ENCODE measurements around the gene FASTK. TPM values are rescaled to one million over a fixed set of nuclear protein-coding genes. Genes with fewer than 3 reads are reported as not detected.
"Not testable (repeated sequence)": the region's sequence is repeated elsewhere in the genome, so short reads cannot be mapped to it uniquely, and the experiment has no call there.

Gene FASTK
- total RNA-seq, 1 donor from 2014 or later: 43.9 TPM

GRCh38 chr7:151031011-151031410 lies 49.6 kb downstream of the FASTK start:
- no peak for DNase-seq (ENCODE audit: low read depth in 2 of 2)

- no peak for DNase-seq (ENCODE audit: low read depth in 2 of 2)
These were observed 51.6 kb downstream of the FASTK start for GRCh38 chr7:151028948-151029501.

- DNase-seq (ENCODE audit: low read depth in 2 of 2): peak; percentile 98 to 99
These were observed 52.3 kb downstream of the FASTK start, which contains the start of gene ABCB8 for GRCh38 chr7:151028131-151028947. Gene ABCB8, plus strand, starts transcription at chr7:151028450. Its CDS starts 66 bp downstream, at chr7:151028516.

GRCh38 chr7:151027728-151028130 lies 52.9 kb downstream of the FASTK start:
- DNase-seq (ENCODE audit: low read depth in 2 of 2): not testable (repeated sequence)

GRCh38 chr7:151026771-151027727 lies 53.6 kb downstream of the FASTK start:
- not testable (repeated sequence) for DNase-seq (ENCODE audit: low read depth in 2 of 2)

Other genes with a start within 250 kb of the FASTK start
- gene AOC1, start 228.3 kb downstream of the FASTK start, total RNA-seq: not detected in 2 replicates
- gene KCNH2, start 102.5 kb downstream of the FASTK start, total RNA-seq: 0.13 TPM in 1 of 2 replicates, not detected in the other
- 28.4 and 31.6 TPM in 2 replicates for gene NOS3, start 89.8 kb downstream of the FASTK start, total RNA-seq
- gene ATG9B, start 56.3 kb downstream of the FASTK start, total RNA-seq: under 0.01 and 0.13 TPM in 2 replicates
- 13.9 and 14.0 TPM in 2 replicates for gene ABCB8, start 52.4 kb downstream of the FASTK start, total RNA-seq
- under 0.01 and 0.13 TPM in 2 replicates for gene ASIC3, start 32.3 kb downstream of the FASTK start, total RNA-seq
- gene CDK5, start 22.9 kb downstream of the FASTK start, total RNA-seq: 14.7 and 17.3 TPM in 2 replicates
- gene SLC4A2, start 21.2 kb downstream of the FASTK start, total RNA-seq: 41.3 and 68.3 TPM in 2 replicates
- 14.8 and 16.7 TPM in 2 replicates for gene TMUB1, start 2.7 kb upstream of the FASTK start, total RNA-seq
- 43.8 and 69.4 TPM in 2 replicates for gene AGAP3, start 5.7 kb upstream of the FASTK start, total RNA-seq
- gene GBX1, start 86.9 kb upstream of the FASTK start, total RNA-seq: not detected in 2 replicates
- not detected in 2 replicates for gene ASB10, start 106.4 kb upstream of the FASTK start, total RNA-seq
- gene H2BK1, start 129.7 kb upstream of the FASTK start, total RNA-seq: not detected in 2 replicates
- 44.5 and 48.0 TPM in 2 replicates for gene ABCF2, start 146.4 kb upstream of the FASTK start, total RNA-seq
- gene CHPF2, start 151.7 kb upstream of the FASTK start, total RNA-seq: 29.4 and 45.1 TPM in 2 replicates
- 1.8 and 3.2 TPM in 2 replicates for gene SMARCD3, start 167.9 kb upstream of the FASTK start, total RNA-seq

Data from dermis microvascular lymphatic vessel endothelial cell (primary cell).